ENCODE results near the gene MBD3L2B.

GRCh38 chr19:7069042-7069903, 48.0 kb upstream of the MBD3L2B start, which contains the start of gene ZNF557:
- TF ChIP-seq EZH2phosphoT487 (IDR thresholded peaks at IDR 0.05; ENCODE audit: borderline replicate concordance, low read length): no peak
- no peak for TF ChIP-seq CTCF (IDR thresholded peaks at IDR 0.05; ENCODE audit: low read depth, low read length, poor library complexity, severe bottlenecking)
